ENCODE measurements around the gene ZNF581.

The ZNF581 gene, protein sequence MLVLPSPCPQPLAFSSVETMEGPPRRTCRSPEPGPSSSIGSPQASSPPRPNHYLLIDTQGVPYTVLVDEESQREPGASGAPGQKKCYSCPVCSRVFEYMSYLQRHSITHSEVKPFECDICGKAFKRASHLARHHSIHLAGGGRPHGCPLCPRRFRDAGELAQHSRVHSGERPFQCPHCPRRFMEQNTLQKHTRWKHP
- total RNA-seq, result 15.9 to 18.2 reads per million in 2 donors

DNA sequence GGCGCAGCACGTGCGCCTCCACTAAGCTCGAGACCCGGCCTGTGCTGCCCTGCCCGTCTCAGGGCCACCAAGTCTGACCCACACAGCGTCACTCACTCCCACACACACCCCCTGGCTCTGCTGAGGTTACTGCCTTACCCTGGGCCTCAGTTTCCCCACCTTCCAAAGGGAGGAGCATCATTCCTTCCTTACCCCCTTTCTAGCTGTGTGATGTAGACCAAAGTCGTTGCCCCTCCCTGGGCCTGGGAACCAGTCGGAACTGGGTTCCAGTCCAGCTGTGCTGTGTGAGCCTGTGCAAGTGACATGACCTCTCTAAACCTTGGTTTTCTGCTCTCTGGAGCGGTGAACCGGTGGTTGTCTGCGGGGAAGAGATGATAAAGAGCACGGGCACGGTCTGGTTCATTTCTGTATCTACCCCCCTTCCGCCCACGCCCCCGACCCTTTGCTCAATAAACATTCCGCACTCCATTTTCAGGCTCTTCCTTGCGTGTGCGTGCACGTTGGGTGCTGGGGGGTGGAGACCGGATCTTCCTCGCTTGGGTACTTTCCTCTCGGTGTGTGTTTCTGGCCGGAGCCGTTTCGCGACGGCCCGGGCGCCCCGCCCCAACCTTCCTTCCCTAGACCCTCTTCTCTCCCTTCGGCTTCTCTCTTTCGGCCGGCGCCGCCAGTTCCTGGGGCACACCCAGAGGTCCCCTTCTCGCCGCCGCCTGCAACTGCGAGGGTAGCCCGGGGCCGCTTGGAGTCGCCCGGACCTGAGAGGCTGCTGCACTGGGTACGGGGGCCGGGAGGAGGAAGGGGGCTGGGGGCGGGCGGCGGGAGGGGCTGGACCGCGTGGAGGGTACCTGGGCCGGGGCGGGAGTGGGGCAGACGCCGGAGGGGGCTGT lies at the start of gene ZNF581:
Gene ZNF581 (plus strand): TSS at position 647 of the 884 bp plus-strand sequence. CDS start 923 bp downstream, outside the sequence.
- DNase-seq, result peak; percentile 53 to 89 (median 70)

DNA sequence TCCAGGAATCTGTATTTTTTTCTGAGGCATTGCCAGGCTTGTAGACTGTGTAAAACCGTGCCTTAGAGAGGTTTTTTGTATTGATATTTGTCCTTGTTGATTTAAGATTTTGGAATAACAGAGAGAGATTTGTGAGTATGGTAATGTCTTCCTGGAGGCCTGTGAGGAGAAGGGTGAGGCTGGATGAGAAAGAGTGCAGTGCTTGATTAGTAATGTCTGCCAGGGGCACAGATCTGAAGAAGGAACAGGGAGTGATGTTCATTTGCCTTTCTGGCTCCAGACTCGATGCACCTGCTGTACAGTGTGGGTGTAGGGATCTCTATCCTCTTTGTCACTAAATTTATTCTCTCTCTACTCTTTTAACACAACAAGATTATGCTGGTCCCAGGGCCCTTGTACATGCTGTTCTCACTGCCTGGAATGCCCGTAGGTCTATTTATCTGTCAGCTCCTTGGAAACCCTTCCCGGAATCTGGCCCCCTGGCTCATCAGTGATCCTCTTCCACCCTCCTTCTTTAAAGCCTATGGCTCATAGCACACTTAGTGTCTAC lies 48.4 kb upstream of the ZNF581 start:
- DNase-seq, result no peak

DNA sequence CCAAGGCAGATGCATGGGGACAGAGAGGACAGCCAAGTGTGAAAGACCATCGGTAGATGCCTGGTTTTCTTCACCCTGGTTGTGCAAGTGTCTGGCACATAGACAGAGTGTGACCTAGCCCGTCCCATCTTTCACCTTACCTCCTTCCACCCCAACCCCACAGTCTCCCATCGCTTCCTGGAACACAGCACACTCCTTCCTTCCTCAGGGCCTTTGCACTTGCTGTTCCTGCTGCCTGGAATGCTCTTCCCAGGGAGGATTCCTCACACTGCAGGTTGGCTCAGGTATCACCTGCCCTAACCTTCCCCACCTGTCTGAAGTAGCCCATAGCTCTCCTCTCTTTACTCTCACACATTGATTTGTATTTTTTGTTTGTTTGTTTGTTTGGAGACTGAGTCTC lies 47.1 kb upstream of the ZNF581 start:
- DNase-seq, result no peak

DNA sequence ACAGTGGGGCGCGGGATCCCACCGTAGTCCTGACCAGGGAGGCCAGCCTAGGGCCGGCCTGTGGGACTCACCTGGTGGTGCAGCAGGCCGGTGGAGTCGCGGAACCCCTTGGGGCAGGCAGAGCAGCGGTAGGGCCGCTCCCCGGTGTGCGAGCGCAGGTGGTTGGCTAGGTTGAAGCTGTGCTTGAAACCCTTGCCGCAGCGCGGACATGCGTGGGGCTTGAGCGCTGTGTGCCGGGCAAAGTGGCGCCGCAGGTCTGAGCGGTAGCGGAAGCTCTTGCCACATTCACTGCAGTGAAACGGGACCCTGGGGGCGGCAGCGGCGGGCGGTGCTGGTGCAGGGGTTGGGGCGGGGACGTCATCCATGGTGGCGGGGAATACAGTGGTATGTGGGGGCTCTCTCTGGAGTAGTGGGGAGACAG lies 45.9 kb upstream of the ZNF581 start:
- DNase-seq, result no peak

DNA sequence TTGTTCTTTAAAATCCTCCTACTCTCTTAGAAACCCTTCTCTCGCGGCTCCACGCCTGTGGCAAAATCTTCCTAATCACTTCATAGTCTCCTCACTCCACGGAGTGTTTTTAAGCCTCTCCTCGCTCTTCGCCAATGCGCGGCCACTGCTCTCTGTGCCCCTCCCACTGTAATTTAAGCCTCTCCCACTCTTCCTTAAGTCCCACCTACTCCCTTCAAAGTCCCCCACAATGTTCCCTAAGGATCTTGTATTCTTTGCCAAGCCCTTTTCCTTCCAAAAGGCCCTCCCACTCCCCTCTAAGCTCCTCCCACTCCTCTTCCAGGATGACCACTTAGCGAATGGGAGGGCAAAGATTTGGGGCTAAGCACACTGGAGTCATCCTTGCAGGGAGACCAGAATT lies 45.4 kb upstream of the ZNF581 start:
- DNase-seq, result no peak

DNA sequence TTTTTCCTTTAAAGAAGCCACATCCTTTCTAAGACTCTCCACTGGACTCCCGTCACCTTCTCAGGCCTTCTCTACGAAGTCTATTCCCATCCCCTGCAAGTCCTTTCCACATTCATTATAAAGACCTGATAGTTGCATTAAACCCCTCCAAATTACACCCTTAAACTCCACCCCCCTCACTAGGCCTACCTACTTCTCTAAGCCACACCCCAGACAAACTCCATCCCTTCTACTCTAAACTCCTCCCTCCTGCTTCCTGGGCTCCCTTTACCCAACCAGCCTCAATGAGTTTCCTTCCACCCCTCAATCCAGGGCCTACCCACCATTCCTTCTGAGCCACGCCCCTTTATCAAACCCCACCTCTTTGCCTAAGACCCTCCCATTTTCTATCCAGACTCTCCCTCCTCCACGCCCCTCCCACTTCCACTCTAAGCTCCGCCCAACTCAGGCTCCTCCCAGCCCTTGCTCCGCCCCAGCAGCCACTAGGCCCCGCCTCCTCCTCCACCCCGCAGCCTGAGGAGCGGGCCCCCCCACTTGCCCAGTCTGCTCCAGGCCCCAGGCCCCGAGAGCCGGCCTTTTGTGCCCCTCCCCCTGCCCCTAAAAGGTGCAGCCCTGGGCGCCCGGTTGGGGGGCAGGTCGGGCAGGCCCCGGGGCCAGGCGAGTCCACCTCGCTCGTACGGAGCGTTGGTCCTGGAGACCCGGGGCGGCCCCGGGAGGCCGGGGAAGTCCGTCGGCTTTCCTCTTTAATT lies 44.6 kb upstream of the ZNF581 start:
- peak; percentile 83 to 95 (median 90) for DNase-seq

DNA sequence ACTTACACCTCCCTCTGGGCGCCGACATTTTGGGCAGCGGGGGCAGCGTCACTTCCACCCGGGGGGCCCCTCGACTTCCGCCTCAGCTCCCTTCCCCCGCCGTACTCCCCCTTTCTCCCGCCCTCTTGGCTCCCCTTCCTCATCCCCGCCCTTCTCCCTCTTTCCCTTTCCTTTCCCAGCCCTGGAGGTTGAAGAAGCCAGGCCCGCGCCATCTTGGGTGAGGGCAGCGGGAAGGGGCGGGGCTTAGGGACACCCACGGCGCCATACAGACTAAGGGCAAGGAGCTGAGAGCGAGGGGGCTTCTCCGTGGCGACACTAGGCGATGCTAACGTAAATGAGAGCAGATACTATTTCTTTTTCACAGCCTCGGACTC lies 44.0 kb upstream of the ZNF581 start, which contains the start of gene FIZ1:
Gene FIZ1 (minus strand): TSS at position 50 of the 374 bp plus-strand sequence. CDS start 1,652 bp downstream, outside the sequence.
- peak; percentile 87 to 99 (median 95) for DNase-seq

DNA sequence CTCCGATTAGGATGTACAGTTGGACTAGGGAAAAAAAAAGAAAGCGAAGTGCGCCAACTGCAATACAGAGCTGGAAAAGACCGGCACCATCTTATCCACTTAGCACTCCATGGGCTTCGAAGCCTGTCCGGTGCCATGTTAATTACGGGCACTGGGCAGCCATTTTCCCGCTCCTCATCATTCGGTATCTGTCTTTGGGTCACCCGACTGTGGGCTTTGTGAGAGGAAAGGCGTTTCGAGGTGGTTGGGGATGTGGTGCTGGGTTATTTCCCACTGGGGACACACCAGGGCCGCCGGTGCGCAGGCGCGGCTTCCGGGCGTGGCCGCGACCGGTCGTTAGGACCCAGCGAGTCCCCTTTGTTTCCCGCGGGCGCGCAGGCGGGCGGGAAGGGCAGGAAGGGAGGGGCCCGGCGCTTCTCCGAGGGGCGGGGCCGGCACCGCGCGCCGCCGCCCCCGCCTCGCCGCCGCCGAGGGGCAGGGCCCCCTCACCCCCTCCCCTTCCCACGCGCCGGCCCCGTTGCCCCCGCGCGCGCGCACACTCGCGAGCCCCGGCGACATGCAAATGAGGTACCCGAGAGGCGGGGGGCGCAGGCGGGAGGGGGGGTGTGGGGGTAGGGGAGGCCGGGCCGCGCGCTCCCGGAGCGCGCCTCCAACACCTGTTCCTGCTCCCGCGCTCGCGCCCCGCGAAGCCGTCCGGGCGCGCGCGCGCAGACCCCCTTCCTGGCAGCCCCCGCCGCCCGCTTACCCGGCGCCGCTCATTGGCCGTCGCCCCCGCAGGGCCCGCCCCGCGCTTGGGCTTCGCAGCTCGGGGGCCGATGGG lies 43.4 kb upstream of the ZNF581 start, which contains the start of gene ZNF524:
Gene ZNF524 (plus strand): TSS at position 447 of the 820 bp plus-strand sequence. CDS start 1,825 bp downstream, outside the sequence.
- peak; percentile 68 to 94 (median 79) for DNase-seq

DNA sequence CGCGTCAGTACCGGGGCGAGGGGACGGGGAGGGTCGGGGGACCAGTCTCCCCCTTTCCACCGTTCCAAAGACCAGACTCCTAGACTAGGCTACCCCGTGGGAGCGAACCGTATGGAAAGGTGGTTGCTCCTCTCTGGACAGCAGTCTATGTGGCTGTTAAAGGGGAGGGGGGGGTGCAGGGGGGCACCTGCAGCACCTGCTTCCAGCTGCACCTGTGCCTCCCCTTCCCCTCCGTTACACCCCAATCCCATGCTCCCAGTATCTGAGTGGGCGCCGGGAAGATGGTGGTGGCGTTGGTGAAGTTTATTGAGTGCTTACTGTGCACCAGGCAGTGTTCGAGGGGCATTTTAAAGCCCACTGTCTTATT lies 42.8 kb upstream of the ZNF581 start:
- no peak for DNase-seq

DNA sequence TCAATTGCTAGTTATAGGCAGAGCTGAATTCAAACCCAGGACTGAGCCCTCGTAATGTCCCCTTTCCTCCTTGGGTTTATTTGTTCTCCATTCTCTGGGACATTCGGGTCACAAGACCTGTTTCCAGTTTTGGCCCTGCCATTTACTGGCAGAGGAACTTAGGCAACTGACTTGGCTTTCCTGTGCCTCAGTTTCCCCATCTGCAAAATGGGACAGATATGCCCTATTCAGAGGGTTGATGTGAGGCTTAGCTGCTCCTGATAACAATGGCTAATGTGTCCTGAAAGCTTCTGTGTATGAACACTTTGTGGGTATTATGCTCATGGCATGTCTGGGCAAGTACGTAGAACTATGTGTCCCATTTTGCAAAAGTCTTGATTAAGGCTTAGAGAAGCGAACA lies 42.4 kb upstream of the ZNF581 start:
- DNase-seq, result no peak

DNA sequence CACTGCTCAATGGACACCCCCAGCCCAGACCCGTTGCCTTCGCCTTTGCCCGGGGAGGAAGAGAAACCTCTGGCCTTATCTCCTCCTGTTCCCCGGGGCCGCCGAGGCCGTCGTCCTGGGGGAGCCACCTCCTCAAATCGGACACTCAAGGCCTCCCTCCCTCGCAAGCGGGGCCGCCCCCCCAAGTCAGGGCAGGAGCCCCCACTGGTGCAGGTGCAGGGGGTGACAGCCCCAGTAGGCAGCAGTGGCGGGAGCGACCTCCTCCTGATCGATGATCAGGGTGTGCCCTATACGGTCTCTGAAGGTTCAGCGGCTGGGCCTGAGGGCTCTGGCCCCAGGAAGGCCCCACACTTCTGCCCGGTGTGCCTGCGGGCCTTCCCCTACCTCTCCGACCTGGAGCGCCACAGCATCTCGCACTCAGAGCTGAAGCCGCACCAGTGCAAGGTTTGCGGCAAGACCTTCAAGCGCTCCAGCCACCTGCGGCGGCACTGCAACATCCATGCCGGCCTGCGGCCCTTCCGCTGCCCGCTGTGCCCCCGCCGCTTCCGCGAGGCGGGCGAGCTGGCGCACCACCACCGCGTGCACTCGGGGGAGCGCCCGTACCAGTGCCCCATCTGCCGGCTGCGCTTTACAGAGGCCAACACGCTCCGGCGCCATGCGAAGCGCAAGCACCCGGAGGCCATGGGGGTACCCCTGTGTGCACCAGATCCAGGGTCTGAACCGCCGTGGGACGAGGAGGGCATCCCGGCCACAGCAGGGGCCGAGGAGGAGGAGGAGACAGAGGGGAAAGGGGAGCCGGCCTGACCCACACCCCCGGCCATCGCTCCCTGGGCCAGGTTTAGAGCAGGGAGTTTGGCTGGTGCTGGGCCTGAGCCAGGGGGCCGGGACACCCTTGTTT lies 41.1 kb upstream of the ZNF581 start:
- DNase-seq, result no peak

DNA sequence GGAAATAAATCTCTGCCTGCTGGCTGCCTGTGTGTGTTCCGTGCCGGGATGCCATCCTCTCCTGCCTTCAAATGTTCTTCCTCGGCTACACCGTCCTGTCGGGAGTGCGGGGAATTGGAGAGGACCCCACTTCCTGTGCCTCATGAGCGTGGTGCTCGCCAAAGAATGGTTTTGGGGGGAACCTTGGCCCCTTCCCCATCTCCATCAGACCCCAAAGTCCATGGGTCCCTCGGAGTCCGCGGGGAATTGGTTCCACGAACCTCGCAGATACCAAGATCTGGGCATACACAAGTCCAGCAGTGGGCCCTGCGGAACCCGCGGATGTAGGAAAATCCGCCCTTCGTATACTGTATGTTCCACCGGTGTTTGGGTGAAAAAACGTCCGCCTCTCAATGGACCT lies 40.3 kb upstream of the ZNF581 start:
- DNase-seq, result no peak

DNA sequence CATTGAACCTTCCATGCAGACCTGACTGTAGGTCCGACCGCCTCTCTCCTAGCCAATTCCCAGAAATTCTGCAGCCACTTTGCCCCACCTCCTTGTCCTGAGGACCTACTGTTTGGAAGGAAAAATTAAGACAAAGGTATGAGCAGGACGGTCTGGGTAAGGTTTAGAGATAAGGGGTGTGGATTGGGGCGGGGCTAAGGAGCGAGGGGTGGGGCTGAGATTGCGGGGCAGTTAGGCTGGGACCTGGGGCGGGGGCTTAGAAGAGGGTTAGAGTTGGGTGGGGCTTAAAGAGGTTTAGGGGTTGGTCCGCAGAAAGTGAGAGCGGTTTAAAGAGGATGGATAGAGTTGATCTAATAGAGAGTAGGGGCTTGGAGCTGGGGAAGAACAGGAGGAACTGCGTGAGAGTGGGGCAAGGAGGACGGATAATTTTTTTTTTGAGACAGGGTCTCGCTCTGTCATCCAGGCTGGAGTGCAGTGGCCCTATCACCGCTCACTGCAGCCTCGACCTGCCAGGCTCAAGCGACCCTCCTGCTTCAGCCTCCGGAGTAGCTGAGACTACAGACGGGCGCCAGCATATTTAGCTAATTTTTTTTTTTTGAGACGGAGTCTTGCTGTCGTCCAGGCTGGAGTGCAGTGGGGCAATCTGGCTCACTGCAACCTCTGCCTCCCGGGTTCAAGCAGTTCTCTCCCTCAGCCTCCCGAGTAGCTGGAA lies 39.7 kb upstream of the ZNF581 start:
- no peak for DNase-seq

DNA sequence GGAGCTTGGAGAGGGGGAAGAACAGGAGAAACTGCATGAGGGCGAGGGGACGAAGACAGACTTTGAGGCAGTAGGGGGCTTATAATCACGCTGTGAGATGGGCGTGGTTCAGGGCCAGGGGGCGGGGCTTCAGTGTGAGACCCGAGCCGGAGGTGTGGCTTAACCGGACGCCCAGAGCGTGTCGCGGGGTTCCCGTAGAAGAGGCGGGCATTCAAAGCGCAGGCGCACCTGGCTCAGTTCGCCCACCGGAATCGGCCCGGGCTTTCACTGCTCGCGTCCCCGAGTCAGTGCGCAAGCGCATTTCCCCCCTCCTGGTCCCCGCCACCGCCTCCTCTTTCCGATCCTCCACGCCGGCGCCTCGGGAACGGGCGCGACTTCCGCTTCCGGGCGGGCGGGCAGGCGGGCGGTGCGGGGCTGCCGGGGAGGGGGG lies 38.2 kb upstream of the ZNF581 start:
- DNase-seq, result peak; percentile 97 to 99 (median 98)

DNA sequence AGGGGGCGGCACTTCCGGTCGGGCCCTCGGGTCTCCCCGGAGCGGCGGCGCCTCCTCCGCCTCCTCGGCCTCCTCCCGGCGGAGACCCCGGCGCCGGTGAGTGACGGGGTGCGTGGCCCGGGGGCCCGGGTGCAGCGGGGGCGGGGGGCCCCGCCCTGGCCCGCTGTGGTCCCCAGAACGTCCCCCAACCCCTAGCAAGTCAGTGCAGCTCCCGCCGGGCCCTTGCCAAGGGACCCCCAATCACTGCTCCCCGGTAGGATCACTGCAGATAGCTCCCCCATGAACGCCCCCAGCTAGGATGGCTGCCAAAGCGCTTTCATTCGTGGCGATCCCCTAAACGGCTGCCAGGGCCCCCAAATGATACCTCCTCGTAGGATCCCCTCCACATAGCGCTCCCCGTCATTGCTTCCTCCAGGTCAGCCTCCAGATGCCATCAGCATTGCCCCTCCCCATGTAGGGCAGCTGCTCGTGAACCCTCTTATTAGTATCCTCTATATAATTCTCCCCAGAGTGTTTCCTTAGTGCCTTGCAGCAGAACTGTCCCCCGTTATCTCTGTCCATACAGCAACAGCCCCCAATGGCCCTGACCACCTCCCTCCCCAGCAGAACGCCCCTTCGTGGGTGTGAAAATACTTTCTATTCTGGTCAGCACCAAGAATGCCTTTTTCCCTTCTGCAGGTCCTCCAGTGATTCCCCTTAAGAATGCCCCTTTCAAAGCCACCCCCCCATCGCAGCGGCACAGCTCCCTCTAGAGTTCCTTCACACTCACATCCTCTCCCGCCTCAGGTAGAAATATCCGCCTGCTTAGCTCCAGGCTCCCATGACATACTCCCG lies 37.6 kb upstream of the ZNF581 start, which contains the start of gene ZNF865:
Gene ZNF865 (plus strand): TSS at position 11 of the 834 bp plus-strand sequence. CDS start 7,972 bp downstream, outside the sequence.
- DNase-seq, result peak; percentile 45 to 71 (median 59)

DNA sequence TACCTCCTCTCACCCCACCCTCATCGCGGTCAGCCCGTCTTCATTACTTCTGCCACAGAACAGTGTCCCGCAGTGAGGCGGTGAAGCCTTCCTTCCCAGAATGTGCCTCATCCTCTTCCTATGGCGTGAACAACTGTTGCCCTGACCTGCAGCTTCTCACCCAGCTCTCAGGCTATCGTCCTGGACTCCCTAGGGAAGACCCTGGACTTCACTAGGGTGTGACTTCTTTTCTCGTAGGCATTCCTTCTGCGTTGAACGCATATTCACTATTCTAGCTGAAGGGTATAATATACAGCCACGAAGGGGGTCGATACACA lies 37.0 kb upstream of the ZNF581 start:
- no peak for DNase-seq

DNA sequence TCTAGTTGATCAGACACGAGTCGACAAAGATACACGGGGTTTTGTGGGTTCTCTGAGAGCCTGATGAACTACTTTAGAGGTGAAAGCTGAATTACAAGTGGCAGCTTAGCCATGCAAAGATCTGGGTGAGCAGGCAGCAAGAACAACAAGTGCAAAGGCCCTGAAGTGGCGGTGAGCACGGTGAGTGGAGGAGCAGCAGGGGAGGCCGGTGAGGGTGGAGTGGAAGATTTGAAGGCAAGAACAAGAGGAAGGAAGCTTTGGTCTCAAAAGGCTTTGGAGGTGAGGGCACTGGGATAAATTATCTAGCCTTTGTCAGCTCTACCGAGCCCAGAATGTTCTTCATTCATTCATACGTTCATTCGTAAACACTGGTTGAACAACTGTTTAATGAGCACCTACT lies 36.6 kb upstream of the ZNF581 start:
- no peak for DNase-seq

DNA sequence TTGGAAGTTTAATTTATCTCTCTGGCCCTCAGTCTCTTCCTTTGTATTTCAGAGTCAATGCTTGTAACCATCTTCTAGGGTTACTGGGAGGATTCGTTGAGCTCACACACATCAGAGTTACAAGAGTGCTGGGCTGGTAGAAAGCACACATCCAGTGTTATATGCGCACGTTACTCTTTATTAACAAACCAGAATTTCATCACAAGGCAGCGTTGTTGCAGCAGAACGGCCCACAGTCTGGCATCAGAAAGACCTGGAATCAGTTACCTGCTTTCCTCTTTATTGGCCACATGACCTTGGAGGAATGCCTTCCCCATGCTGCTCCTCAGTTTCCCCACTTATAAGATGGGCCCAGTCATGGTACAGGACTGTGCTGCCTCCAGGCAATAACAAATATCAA lies 34.1 kb upstream of the ZNF581 start:
- no peak for DNase-seq

Data from T-helper 2 cell (primary cell).